NCI-H1417 treated with DMSO at 0.1 percent for 48 hours (cell line): ENCODE measurements around the gene PLEKHH1.
"Not testable (repeated sequence)": the region's sequence is repeated elsewhere in the genome, so short reads cannot be mapped to it uniquely, and the experiment has no call there.

Source experiments
- DNase-seq: peaks from one replicate; lab custom pipeline; 2025; lab: John Stamatoyannopoulos, UW

PLEKHH1 gene

DNA sequence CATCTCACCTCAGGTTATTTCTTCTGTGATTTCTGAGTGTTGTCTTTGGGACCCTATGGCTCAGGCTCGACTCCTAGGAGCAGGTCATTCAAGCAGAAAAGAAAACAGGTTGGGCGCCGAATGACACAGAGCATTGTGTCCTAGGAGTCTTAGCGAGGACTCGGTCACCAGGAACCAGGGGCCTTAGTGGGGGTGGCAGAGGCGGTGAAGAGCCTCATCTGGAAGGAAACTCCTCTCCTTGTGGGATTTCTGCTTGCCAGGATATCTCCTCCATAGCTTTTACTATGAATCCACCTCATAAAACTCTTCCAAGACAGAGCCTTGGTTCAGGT is 630 bp downstream of the PLEKHH1 start:
- no peak for DNase-seq

DNA sequence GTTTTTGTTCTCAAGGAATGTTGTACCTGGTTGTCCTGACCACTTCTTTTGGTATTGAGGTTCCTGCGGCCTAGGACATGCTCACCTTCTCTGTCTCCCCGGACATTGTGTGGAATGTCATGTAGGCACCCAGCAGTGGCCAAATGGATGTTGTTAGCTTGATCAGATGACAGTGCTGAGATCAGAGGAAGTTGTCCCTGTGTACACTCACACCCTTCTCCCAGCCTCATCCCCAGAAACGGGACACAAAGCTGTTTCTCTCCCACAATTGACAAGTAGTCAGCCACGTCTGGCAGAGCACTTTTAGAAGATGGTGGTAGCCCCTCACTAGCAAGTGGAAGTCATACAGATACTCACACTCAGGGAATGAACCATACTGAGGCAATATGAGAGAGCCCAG is 3.0 kb downstream of the PLEKHH1 start:
- no peak for DNase-seq

DNA sequence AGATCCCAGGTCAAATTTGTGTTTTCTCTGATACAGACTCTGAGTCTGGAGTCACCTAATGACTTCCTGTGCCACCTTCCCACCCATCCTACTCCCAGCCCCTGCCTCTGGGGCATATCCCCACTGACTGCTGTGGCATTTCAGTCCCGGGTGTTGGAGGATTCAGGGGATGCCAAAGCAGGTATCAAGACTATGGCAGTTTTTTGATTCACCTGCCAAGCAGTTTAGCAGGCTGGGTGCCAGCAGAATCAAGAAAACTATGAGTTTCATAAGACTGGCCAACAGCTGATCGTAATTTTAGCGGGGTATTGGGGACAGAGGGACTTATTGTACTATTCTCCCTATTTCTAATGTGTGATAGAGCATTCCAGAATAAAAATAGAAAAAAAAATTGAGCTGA is 4.6 kb downstream of the PLEKHH1 start:
- DNase-seq: no peak

DNA sequence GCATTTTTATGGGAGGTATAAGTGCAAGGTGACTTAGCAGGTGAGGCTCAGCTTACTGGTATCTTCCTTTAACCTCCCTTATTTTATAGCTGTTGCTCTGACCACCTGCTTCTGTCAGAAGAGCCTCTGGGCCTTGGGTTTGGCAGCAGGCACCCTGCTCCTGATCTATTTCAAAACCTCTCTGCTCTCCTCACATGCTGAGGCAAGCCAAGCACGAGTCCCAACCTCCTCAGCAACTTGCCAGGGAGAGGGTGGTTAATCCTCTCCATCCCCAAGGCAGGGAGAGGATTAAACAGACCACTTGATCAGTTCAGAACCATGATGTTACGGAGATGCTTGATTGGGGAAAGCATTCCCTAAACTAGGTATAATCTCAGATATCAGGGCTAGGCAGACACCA is 5.4 kb downstream of the PLEKHH1 start:
- DNase-seq: no peak

DNA sequence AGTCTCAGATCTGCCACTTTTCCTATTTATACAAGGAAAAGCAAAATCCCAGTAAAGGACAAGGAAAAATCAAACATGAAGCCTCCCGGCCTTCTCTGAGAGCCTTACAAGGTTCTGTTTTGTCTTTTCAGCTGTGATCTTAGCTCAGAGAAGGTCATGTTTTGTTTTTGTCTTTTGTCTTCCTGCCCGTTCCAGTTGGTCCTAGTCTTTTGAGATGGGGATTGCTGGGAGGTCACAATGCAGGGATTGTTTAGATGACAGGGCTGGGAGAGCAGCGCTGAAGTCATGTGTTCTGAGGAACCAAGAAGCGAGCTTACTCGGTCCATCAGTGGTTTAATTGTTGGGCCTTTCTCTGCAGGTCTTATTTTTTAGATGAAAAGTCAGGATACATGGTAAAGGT is 6.0 kb downstream of the PLEKHH1 start:
- DNase-seq: no peak

DNA sequence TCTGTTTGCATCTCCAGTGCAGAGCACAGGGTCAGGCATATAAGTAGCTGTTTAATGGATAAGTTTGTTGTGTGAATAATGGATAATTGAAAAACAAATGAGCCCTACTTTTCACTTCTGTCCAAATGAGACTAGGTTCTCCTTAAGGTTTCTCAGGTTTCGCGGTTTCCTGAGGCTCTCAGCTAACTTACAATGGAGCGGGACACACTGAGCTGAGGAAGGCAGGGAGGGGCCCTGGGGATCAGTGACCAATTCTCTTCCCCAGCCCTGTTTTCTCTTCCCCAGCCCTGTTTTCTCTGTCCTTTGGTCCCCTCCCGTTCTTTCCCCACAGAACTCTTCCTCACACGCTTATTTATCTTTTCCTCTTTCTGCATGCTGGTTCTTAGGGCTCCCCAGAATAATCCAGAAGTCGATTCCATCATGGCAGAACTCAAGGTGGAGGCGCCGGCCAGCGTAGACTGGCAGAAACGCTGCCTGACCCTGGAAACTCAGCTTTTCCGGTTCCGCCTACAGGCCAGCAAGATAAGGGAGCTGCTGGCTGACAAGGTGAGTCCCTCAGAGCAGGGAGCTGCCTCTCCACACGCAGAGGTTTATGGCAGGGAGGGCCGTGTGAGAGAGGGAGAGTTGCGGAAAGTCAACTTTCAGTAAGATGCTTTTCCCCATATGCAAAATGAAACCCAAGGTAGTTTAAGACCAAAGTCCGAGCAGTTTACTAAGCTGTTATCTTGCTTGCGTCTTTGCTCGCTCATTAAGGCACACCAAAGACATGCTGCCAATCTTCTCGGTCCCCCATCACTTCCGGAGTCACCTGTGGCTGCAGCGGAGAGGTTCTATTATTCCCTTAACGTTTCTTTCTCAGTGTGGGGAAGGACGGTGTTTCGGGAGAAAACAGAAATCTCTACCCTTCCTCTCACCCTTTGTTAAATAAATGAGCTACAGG is 8.6 kb downstream of the PLEKHH1 start:
- no peak for DNase-seq

DNA sequence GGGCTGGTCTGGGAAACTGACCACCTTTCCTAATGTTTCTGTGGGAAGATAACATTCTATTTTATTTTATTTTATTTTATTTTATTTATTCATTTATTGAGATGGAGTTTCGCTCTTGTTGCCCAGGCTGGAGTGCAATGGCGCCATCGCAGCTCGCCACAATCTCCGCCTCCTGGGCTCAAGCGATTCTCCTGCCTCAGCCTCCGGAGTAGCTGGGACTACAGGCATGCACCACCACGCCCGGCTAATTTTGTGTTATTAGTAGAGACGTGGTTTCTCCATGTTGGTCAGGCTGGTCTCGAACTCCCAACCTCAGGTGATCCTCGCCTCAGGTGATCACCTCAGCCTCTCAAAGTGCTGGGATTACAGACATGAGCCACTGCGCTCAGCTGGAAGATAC is 9.5 kb downstream of the PLEKHH1 start:
- not testable (repeated sequence) for DNase-seq

DNA sequence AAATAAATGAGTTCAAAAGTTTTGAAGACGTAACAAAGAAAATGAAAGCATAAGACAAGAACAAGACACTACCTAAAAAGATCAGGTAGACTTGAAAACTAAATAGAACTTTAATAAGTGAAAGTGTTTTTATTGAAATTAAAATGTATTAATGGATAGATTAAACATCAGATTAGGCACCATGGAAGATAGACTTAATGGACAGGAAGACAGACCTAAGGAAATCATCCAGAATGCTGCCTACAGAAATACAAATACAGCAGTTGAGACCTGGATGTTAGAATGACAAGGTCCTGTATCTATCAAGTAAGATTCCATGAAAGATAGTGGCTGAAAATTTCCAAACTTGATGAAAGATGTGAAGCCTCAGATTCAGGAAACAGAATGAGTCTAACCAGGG is 11.5 kb downstream of the PLEKHH1 start:
- DNase-seq: no peak

DNA sequence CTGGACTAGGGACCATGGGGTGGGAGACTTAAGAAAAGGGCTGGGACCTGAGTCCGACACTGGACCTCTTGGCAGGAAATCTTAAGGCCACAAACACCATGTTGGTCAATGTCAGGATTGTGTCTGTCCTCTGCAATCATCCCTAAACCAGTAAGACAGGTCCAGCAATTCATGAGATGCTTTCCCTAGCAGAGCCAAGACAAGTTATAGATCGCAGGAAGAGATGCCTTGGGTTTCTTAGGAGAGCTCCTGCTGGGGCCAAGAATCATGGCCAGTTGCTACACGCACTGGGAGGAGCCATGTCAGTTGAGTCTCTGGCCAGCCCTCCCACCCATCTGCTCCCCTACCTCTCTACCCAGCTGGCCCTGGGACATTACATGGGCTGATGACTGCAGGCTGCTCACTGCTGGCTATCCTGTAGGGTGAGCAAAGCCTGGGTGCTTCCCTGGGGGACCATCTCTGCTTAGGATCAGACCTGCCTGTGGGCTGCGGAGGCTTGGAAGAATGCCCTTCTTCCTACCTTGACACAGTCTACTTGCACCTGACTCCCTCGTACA is 14.2 kb downstream of the PLEKHH1 start:
- DNase-seq: no peak

DNA sequence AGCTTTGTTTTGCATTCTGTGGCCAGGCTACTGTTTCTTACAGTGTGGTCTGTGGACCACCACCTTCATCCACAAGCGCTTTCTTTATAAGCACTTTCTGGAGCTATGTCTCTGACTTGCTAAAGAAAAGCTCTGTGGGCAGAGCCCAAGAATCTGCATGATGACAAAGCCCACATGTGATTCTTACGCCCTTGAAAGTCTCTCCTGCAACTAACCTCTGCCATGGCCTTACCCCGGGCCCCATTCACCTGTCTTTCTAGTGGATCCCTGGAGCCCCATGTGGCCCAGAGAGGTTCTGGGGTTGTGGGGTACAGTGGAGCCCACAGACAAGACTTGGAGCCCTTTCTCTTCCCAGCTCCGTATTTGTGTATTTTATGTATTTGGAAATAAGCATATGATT is 16.6 kb downstream of the PLEKHH1 start:
- no peak for DNase-seq

DNA sequence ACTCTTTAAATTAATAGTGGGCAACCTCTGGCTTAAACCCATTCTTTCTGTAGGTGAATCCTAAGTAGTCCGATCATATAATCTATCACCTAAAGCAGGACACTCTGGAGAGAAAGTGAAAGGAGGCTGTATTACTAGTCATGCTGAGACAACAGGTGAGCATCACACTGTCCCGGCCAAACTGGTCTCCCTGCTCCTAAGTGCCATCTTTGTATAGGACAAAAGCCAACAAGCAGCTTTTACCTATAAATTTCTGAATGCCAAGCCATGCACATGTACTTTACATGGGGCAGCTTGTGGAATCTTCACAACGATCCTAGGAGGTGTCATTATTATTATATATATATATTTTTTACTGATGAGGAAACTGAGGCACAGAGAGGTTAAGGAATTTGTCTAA is 18.0 kb downstream of the PLEKHH1 start:
- DNase-seq: no peak

DNA sequence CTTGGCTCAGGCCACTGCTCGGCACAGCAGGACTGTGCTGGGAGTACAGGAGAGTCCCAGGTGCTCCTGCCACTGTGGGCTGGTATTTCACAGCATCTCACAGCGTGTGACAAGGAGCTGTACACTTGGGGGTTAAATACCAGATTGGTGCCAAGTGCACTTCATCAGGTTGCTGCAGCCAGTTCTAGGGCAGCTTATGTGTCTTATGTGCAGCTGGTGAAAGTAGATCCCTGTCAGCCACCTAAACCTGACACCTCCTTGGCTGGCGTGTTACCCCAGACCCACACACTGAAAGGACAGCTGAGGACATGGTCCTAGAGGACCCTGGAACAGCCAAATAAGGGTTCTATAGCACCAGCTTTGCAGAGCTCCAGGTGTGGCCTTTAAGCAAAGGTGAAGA is 18.9 kb downstream of the PLEKHH1 start:
- no peak for DNase-seq

DNA sequence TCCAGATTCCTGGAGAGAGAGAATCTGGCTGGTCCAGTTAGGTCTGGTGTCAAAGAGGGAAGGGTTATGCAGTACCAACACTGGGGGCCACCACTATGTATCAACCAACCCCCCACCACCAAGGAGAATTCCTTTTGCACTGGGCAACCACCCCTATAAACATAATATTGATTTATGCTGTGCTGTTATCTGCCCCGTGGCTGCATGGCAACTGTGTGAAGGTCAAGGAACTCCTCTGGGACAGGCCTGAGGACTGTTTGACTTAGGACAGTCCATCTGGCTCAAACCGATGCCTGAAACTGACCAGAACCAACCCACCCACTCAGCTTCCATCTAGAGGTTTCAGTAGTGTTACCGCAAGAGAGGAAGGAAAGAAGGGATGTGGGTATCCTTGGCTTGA is 20.5 kb downstream of the PLEKHH1 start:
- no peak for DNase-seq

DNA sequence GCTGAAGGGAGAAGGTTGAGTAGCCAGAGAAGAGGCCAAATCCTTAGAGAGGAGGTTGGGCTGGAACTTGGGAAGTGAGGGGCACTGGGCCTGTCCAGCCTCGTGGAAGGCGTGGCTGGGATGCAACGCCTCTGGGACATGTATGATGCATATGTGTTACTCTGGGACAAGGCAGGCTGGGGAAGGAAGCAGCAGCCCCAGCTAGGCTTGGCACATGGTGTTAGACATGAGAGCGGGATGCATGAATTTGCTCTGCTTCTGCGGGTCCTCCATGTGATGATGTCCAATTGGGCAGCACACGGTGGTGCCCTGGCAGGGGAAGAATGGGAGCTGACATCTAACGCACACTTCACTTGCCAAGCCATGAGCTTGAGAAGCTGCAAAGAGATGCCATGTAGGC is 21.3 kb downstream of the PLEKHH1 start:
- no peak for DNase-seq

DNA sequence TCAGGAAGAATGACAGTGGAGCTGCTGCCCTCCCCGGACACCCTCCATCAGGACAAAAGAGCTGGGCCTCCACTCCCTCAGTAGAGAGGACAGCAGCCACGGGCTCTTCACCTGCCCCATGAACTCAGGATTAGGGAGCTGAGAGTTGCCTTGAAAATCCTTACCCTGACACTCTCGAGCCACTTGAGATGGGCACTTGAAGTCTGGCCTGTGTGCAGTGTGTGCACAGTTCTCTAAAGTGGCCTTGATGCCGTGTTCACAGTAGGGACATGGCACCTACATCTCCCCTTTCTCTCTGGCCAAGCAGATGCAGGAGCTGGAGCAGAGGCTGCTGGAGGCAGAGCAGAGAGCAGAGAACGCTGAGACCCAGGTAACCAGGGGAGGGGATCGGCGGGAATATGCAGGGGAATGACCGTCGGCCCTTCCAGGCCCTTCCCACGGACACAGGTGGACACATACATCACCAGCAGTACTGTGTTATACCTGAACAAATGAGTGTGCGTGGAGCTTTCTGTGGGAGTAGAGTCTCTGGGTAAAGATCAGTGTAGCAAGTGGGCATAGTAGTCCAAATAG is 22.5 kb downstream of the PLEKHH1 start:
- no peak for DNase-seq

DNA sequence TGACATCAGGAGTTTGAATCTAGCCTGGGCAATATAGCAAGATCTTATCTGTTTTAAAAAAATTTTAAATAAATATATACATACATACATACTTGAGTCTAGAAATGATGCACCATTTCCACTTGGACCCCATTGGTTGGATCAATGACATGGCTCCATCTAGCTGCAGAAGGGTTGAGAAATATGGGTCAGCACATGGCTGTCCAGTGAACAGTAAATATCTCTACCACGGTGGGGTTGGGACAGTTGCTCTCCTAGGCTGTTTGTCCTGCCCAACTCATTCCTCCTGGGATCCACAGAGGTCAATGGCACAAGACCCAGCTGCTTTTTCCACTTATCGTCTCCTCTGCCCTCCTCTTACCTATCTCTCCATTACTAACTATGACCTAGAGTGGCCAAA is 23.6 kb downstream of the PLEKHH1 start:
- no peak for DNase-seq

DNA sequence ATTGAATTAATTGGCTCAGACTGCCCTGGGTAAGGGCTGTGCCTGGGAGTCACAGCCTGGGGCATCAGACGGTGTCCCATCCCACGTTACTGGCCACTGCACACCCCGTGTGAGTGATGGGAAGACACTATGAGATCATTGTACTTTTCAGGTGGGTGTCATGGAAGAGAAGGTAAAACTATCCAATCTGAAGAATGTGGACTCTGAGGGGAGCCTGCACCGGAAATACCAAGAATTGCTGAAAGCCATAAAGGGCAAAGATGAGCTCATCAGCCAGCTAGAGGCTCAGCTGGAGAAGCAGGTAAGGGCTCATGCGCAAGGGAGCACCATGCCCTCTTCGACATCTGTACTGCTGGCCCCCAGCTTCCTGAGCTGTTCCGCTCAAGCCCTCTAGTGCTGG is 24.0 kb downstream of the PLEKHH1 start:
- no peak for DNase-seq

DNA sequence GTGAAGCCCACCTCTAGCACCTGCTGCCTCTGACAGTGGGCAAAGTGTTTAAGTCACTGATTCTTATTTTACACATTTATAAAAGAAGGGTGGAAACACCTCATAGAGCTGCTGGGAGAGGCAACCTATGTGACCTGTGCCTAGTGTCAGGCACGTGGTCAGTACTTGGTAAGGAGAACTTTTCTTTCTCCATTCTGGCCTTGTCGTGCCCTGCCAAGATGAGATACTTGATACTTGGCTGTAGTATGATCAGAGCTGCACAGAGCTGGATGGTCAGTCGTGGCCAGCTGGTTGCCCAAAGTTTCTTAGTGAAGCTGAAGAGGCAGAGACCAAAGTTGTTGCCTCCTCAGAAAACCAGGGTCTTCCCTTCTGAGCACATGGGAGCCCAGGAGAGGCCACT is 24.6 kb downstream of the PLEKHH1 start:
- no peak for DNase-seq

DNA sequence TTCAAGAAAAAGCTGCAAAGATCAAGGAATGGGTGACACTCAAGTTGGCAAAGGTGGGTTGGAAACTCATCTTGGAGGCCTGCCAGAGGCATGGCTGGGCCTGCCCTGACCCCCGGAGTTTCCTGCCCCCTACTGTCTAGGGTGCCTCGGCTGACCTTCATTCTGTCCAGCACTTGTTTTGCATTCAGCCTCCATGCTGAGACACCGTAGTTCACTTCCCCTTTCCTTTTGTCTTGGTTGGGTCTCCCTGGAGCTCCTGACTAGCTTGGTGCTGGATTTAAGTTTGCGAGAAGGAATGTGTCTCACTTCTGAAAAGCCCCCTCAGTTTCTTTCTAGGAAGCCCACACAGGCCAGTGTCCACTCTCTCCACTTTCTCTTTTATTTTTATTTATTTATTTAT is 26.5 kb downstream of the PLEKHH1 start:
- no peak for DNase-seq

DNA sequence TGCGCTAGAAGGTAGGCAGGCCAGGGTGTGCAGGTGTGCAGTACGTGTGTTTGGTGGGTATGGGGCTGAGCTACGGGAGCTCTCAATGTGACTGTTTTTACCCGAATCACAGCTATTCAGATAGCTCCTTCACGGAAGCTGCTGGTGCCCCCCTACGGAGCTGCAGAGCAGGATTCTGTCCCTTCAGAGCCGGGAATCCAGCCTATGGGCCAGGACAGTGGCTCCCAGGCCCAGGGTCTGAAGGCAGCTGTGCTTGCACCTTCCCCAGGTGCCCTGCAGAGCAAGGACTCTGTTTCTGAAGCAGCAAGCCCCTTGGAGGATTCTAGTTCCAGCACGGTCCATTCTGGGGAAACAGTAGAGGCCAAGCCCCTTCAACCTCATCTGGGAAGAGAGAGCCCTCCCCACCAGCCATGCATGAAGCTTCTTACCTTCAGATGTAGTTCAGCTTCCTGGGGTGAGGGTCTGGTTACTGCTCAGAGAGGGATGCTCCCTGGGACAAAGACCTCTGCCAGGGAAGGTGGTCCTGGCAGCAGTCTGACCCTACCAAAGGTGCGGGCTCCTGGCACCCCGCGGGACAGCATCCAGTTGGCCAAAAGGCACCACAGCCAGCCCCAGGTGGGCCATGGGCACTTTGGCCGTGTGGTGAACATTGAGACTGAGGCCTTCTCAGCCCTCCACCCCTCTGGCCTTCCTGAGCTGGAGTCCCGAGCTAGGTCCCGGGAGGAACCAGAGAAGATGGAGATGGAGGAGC is 29.1 kb downstream of the PLEKHH1 start:
- no peak for DNase-seq

DNA sequence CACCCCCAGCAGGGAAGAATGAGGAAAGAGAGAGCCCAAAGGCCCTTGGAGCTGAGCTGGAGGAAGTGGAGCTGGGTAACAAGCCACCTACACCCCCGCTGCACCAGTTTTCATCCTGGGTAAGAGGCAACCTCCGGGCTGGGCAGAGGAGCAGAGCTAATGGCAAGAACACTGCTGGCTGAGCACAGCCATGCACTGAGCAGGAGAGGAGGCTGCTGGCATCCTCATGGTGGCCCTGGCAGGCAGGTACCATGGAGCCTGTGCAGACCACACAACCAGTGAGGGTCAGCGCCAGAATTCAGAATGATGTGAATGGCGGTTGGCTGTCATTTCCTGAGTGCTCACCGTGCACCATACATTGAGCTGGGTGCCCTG is 29.7 kb downstream of the PLEKHH1 start:
- DNase-seq: no peak

DNA sequence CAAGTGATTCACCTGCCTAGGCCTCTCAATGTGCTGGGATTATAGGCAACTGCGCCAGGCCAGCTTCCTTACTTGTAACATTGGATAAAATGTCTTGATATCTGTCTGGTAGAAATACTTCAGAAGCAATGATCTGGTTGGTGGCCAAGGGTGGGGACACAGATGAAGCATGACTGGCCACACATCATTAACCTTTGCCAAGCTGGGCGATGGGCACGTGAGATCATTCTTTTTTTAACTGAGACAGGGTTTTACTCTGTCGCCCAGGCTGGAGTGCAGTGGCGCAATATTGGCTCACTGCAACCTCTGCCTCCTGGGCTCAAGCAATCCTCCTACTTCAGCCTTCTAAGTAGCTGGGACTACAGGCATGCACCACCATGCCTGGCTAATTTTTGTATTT is 31.1 kb downstream of the PLEKHH1 start:
- DNase-seq: no peak

DNA sequence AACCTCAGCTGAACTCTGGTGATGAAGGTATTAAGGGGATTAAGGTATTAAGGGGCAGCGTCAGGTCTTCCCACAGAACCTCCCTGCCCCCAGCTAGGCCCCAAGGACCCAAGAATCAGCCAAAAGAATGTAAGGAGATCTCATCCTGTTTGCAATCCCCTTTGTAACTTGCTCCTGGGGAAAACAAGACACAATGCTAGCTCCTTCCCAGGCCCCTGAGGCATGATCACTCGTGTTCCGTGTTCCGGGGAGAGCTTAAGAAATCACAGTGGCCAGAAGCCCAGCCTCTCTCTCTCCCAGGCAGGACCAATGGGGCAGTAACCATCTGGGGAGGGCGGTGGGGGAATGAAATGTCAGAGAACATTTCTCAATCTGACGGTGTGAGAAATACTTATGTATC is 33.8 kb downstream of the PLEKHH1 start:
- no peak for DNase-seq
